Posterior vena cava (tissue), 2 donors: ENCODE data around the gene CHD9NB. TPM values are rescaled to one million over a fixed set of nuclear protein-coding genes. Genes with fewer than 3 reads are reported as not detected.
A peak's percentile ranks its signal among the peaks of the same experiment; 100 is the strongest.
"Not testable (repeated sequence)": the region's sequence is repeated elsewhere in the genome, so short reads cannot be mapped to it uniquely, and the experiment has no call there.

Source experiments
- DNase-seq: peaks from one replicate; pipeline ENCODE4 v3.0.0-alpha.2; 2020; ENCODE audit warnings: low spot score
- intact Hi-C, 2 donors: fragments of 100-400 bp; cut with DNase I; formaldehyde crosslinking; loops; one replicate each; pipeline versions ENCODE4 v1.14.1 to v1.14.2; 2022 to 2023
- total RNA-seq, 2 donors: library from RNA; stranded (reverse); fragmentation: NEBNext Ultra II Directional; extraction: Animal tissue kit (Norgen Biotek cat#: 25700); gene quantifications; one replicate each; pipeline ENCODE4 v1.2.1, GENCODE V29; 2021
- donor health status: DM: yes; HTN: yes; CAD: no.
- donor health status: DM: yes; HTN: yes; CAD: no.

Gene CHD9NB
- total RNA-seq, 2 donors from 2014 or later, result 1.0 to 3.2 TPM

- DNase-seq, result no peak
- intact Hi-C loops, result no loop called here
Observed at GRCh38 chr16:53085369-53085843, 32.7 kb upstream of the CHD9NB start.

GRCh38 chr16:53084746-53085334, 32.1 kb upstream of the CHD9NB start:
- no peak for DNase-seq
- intact Hi-C loops, result no loop called here

GRCh38 chr16:53084141-53084541, 31.4 kb upstream of the CHD9NB start:
- DNase-seq, result no peak
- intact Hi-C loops, result no loop called here

GRCh38 chr16:53083119-53083518, 30.4 kb upstream of the CHD9NB start:
- intact Hi-C loops, result no loop called here

GRCh38 chr16:53082509-53082908, 29.8 kb upstream of the CHD9NB start:
- intact Hi-C loops, result loop anchor here in 1 of 2 donors (1.0 kb wide), 1 partner anchor 35 kb away; no protein-coding TSS in a partner anchor

More at GRCh38 chr16:53083119-53083518, 30.4 kb upstream of the CHD9NB start:
- DNase-seq, result no peak

GRCh38 chr16:53081686-53082407, 29.1 kb upstream of the CHD9NB start:
- intact Hi-C loops, result loop anchor here in 1 of 2 donors (1.0 kb wide), 1 partner anchor 35 kb away; no protein-coding TSS in a partner anchor
- DNase-seq, result no peak

More at GRCh38 chr16:53082509-53082908, 29.8 kb upstream of the CHD9NB start:
- DNase-seq, result no peak

- intact Hi-C loops, result no loop called here
- no peak for DNase-seq
Observed at GRCh38 chr16:53081032-53081424, 28.3 kb upstream of the CHD9NB start.

GRCh38 chr16:53080345-53081031, 27.8 kb upstream of the CHD9NB start:
- peak; percentile 90 for DNase-seq
- intact Hi-C loops, result no loop called here

- DNase-seq, result no peak
- intact Hi-C loops, result no loop called here
Observed at GRCh38 chr16:53078765-53079485, 26.2 kb upstream of the CHD9NB start.

- DNase-seq, result no peak
- intact Hi-C loops, result no loop called here
Observed at GRCh38 chr16:53078247-53078646, 25.6 kb upstream of the CHD9NB start.

GRCh38 chr16:53075461-53075860, 22.8 kb upstream of the CHD9NB start:
- intact Hi-C loops, result not testable (repeated sequence)

GRCh38 chr16:53074296-53074695, 21.6 kb upstream of the CHD9NB start:
- intact Hi-C loops, DNase-seq: not testable (repeated sequence)

More at GRCh38 chr16:53075461-53075860, 22.8 kb upstream of the CHD9NB start:
- not testable (repeated sequence) for DNase-seq

GRCh38 chr16:53073022-53073421, 20.3 kb upstream of the CHD9NB start:
- intact Hi-C loops, result no loop called here
- no peak for DNase-seq

- intact Hi-C loops, result no loop called here
- DNase-seq, result peak; percentile 86
Observed at GRCh38 chr16:53071748-53072301, 19.1 kb upstream of the CHD9NB start.

- intact Hi-C loops, result no loop called here
- no peak for DNase-seq
Observed at GRCh38 chr16:53069772-53070171, 17.1 kb upstream of the CHD9NB start.

- DNase-seq, result no peak
- intact Hi-C loops, result no loop called here
Observed at GRCh38 chr16:53068423-53068833, 15.7 kb upstream of the CHD9NB start.

GRCh38 chr16:53067675-53068074, 15.0 kb upstream of the CHD9NB start:
- intact Hi-C loops, result no loop called here
- DNase-seq, result no peak

GRCh38 chr16:53065461-53066061, 12.9 kb upstream of the CHD9NB start:
- DNase-seq, result no peak
- intact Hi-C loops, result no loop called here

- DNase-seq, result no peak
- intact Hi-C loops, result no loop called here
Observed at GRCh38 chr16:53064081-53064578, 11.4 kb upstream of the CHD9NB start.
